Measurements from ENCODE around the gene NTF4.
A peak's percentile ranks its signal among the peaks of the same experiment; 100 is the strongest.
"Not testable (repeated sequence)": the region's sequence is repeated elsewhere in the genome, so short reads cannot be mapped to it uniquely, and the experiment has no call there.

Gene NTF4

GRCh38 chr19:49091391-49092038 is 26.9 kb upstream of the NTF4 start:
- DNase-seq (ENCODE audit: low spot score) = no peak

GRCh38 chr19:49086296-49086695 is 21.7 kb upstream of the NTF4 start:
- no peak for DNase-seq (ENCODE audit: low spot score)

GRCh38 chr19:49085868-49086232 is 21.2 kb upstream of the NTF4 start:
- DNase-seq (ENCODE audit: low spot score) = no peak

GRCh38 chr19:49085020-49085867 is 20.6 kb upstream of the NTF4 start, which contains the start of gene SNRNP70:
TSS of gene SNRNP70 (plus strand) at chr19:49085451. CDS start at chr19:49086415, 964 bp downstream.
- DNase-seq (ENCODE audit: low spot score) = peak; percentile 97

GRCh38 chr19:49084206-49085019 is 19.8 kb upstream of the NTF4 start:
- DNase-seq (ENCODE audit: low spot score) = no peak

GRCh38 chr19:49081273-49081672 is 16.7 kb upstream of the NTF4 start:
- no peak for DNase-seq (ENCODE audit: low spot score)

GRCh38 chr19:49080392-49080791 is 15.8 kb upstream of the NTF4 start:
- no peak for DNase-seq (ENCODE audit: low spot score)

GRCh38 chr19:49074869-49075268 is 10.3 kb upstream of the NTF4 start:
- DNase-seq (ENCODE audit: low spot score) = not testable (repeated sequence)

- no peak for DNase-seq (ENCODE audit: low spot score)
Observed at GRCh38 chr19:49073514-49074378, 9.1 kb upstream of the NTF4 start.

- DNase-seq (ENCODE audit: low spot score) = no peak
Observed at GRCh38 chr19:49071860-49072547, 7.4 kb upstream of the NTF4 start.

- DNase-seq (ENCODE audit: low spot score) = no peak
Observed at GRCh38 chr19:49070416-49070815, 5.8 kb upstream of the NTF4 start.

GRCh38 chr19:49069026-49069425 is 4.4 kb upstream of the NTF4 start:
- DNase-seq (ENCODE audit: low spot score) = no peak

- no peak for DNase-seq (ENCODE audit: low spot score)
Observed at GRCh38 chr19:49067554-49067953, 2.9 kb upstream of the NTF4 start.

- DNase-seq (ENCODE audit: low spot score) = no peak
Observed at GRCh38 chr19:49065905-49066512, 1.4 kb upstream of the NTF4 start.

GRCh38 chr19:49064029-49064629 is 489 bp downstream of the NTF4 start:
- no peak for DNase-seq (ENCODE audit: low spot score)

- no peak for DNase-seq (ENCODE audit: low spot score)
Observed at GRCh38 chr19:49061445-49061844, 3.2 kb downstream of the NTF4 start.

- no peak for DNase-seq (ENCODE audit: low spot score)
Observed at GRCh38 chr19:49061000-49061399, 3.6 kb downstream of the NTF4 start.

- DNase-seq (ENCODE audit: low spot score) = no peak
Observed at GRCh38 chr19:49059053-49059452, 5.6 kb downstream of the NTF4 start.

- DNase-seq (ENCODE audit: low spot score) = no peak
Observed at GRCh38 chr19:49058562-49058961, 6.1 kb downstream of the NTF4 start.

Data from SK-N-DZ (cell line).